ENCODE results near the gene ACTR6. TPM values are rescaled to one million over a fixed set of nuclear protein-coding genes. Genes with fewer than 3 reads are reported as not detected.

Gene ACTR6
- total and polyA plus RNA-seq, 8 donors = 3.8 to 14.4 (median 7.0) TPM

DNA sequence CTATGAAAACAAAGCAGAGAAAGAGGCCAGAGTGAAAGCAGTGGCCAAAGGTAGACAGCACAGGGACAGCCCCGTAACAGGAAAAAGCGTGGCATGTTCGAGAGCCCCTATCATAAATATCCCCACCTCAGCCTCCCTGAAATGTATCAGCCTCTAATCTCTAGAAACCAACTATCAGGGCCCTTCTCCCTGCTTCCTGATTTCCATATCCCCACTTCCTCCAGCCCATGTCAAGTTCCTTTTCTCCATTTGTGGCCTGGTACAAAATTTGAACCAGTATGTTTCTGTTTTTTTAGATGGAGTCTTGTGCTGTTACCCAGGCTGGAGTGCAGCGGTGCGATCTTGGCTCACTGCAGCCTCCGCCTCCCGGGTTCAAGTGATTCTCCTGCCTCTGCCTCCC is 49.3 kb downstream of the ACTR6 start:
- ATAC-seq (no peak), DNase-seq (no peak), FAIRE-seq (no peak)
- H3K9me3 ChIP-seq = no peaks in the 10 kb centered on the region
- H3K27me3 ChIP-seq = no peaks in the 10 kb centered on the region
- no peak overlapping the region for H3K4me3 ChIP-seq
- H3K27ac ChIP-seq = no peak overlapping the region
- WGBS, 2 donors = 94 to 97% methylated on average over 7 of the region's 7 CpGs
- H3K36me3 ChIP-seq = no peaks in the 10 kb centered on the region
- TF ChIP-seq, protein P1, sequence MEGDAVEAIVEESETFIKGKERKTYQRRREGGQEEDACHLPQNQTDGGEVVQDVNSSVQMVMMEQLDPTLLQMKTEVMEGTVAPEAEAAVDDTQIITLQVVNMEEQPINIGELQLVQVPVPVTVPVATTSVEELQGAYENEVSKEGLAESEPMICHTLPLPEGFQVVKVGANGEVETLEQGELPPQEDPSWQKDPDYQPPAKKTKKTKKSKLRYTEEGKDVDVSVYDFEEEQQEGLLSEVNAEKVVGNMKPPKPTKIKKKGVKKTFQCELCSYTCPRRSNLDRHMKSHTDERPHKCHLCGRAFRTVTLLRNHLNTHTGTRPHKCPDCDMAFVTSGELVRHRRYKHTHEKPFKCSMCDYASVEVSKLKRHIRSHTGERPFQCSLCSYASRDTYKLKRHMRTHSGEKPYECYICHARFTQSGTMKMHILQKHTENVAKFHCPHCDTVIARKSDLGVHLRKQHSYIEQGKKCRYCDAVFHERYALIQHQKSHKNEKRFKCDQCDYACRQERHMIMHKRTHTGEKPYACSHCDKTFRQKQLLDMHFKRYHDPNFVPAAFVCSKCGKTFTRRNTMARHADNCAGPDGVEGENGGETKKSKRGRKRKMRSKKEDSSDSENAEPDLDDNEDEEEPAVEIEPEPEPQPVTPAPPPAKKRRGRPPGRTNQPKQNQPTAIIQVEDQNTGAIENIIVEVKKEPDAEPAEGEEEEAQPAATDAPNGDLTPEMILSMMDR (IDR thresholded peaks at IDR 0.05) = no peak
- H3K4me1 ChIP-seq = peaks cover 8 to 10% (median 8%) of the 10 kb centered on the region in 3 donors
- intact Hi-C loops (cut with DNase I) = loop anchor here in 1 of 3 donors (10.0 kb wide), 1 partner anchor 155 kb away; no protein-coding TSS in a partner anchor

DNA sequence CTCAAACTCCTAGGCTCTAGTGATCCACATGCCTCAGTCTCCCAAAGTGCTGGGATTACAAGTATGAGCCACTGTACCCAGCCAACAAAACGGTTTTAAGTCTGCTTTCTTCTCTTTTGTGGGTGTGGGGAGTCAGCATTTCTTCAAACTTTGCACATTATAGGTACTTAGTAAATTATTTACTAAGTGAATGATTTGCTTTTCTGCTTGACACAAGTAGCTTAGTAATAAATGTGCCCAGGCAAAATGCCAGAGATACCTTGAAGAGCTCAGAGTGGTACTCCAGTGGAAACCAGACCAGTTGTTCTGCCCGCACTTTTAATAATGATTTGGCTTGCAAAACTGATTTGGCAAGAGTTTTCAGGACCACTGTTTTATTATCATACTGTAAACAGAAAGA is 51.3 kb downstream of the ACTR6 start:
- FAIRE-seq = no peak
- DNase-seq = peak in 3 of 6 donors; percentile 65 to 82 (median 68)
- H3K4me1 ChIP-seq = peaks cover 8 to 10% (median 8%) of the 10 kb centered on the region in 3 donors
- no peak overlapping the region for H3K4me3 ChIP-seq
- TF ChIP-seq, protein P1 (IDR thresholded peaks at IDR 0.05) = no peak
- intact Hi-C loops (cut with DNase I) = no loop called here
- peak; percentile 92 to 99 (median 97) for ATAC-seq
- H3K9me3 ChIP-seq = no peaks in the 10 kb centered on the region
- peak overlapping the region in 1 of 4 donors; percentile 36 for H3K27ac ChIP-seq
- 9 to 23% methylated on average over 2 of the region's 2 CpGs for WGBS, 2 donors
- no peaks in the 10 kb centered on the region for H3K27me3 ChIP-seq
- no peaks in the 10 kb centered on the region for H3K36me3 ChIP-seq

DNA sequence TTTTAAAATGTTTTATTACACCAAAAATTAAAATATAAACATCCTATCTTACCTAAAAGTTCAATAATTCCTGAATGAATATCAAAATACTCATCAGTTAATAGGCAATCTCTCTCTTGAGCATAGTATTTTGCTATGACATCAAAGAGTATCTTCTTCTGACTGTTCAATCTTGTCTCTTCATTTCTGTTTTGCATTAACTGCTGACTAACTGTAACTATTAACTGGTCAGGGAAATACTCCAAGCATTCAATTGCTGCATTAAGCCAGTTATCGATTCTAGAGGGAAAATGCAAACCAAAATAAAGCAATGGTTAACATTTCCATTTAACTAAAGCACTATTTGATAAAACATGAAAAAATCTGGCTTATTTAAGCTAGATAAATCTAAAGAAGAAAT is 52.8 kb downstream of the ACTR6 start:
- H3K36me3 ChIP-seq = no peaks in the 10 kb centered on the region
- FAIRE-seq (no peak), DNase-seq (no peak), ATAC-seq (no peak)
- no peaks in the 10 kb centered on the region for H3K27me3 ChIP-seq
- peaks cover 8 to 10% (median 8%) of the 10 kb centered on the region in 3 donors for H3K4me1 ChIP-seq
- H3K27ac ChIP-seq = no peak overlapping the region
- no peaks in the 10 kb centered on the region for H3K9me3 ChIP-seq
- no peak overlapping the region for H3K4me3 ChIP-seq
- 66 to 69% methylated on average over 1 of the region's 1 CpG for WGBS, 2 donors
- intact Hi-C loops (cut with DNase I) = no loop called here
- TF ChIP-seq, protein P1 (IDR thresholded peaks at IDR 0.05) = no peak

DNA sequence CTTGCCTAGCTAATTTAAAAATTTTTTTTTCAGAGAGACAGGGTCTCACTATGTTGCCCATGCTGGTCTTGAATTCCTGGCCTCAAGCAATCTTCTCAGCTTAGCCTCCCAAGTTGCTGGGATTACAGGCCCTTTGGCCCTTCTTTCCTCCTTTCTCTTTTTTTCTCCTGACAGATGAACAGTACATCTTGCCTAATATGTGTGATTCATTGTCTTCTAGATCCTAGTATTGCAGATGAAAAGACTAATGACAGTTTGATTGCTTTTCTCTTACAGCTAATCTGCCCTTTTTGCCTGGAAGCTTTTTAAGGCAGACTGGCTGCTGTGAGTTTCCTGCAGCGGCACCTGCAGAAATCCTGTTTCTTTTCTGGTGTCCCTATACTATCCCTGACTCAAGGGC is 54.3 kb downstream of the ACTR6 start:
- Histone ChIP-seq H3K4me3 (no peak overlapping the region), H3K27me3 (no peaks in the 10 kb centered on the region), H3K27ac (no peak overlapping the region), H3K36me3 (no peaks in the 10 kb centered on the region), H3K4me1 (peaks cover 8 to 10% (median 8%) of the 10 kb centered on the region in 3 donors), H3K9me3 (no peaks in the 10 kb centered on the region)
- 92 to 93% methylated on average over 1 of the region's 1 CpG for WGBS, 2 donors
- intact Hi-C loops (cut with DNase I) = no loop called here
- TF ChIP-seq, protein P1 (IDR thresholded peaks at IDR 0.05) = no peak
- no peak for ATAC-seq
- DNase-seq = no peak
- FAIRE-seq = no peak

DNA sequence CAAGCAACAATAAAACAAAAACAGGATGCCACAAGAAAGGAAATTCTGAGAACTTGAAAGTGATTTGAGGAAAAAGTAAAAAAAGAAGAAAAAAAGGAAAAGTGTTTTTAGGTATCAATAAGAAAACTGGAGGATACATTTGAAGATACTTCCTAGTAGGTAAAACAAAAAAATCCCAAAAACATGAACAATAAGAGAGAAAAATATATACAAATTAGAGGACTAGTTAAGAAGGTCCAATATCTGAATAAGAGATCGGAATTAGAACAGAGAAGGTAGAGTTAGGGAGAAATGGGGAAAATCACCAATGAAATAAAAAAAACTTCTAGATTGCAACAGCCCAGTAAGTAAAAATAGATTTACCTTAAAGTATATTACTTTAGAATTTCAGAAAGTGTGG is 57.5 kb downstream of the ACTR6 start:
- H3K36me3 ChIP-seq = no peaks in the 10 kb centered on the region
- WGBS, 2 donors = 97 to 100% methylated on average over 1 of the region's 1 CpG

More for the DNA sequence above, 57.5 kb downstream of the ACTR6 start:
- Histone ChIP-seq H3K4me3 (no peak overlapping the region), H3K27ac (no peak overlapping the region), H3K9me3 (no peaks in the 10 kb centered on the region), H3K4me1 (no peaks in the 10 kb centered on the region), H3K27me3 (no peaks in the 10 kb centered on the region)
- intact Hi-C loops (cut with DNase I) = no loop called here
- ATAC-seq (no peak), DNase-seq (no peak), FAIRE-seq (no peak)
- TF ChIP-seq, protein P1 (IDR thresholded peaks at IDR 0.05) = no peak

Measured in pancreas (tissue), 10 donors.